BLaER1 (cell line): ENCODE measurements around the gene BCL11B.

Source experiments
- H3K27ac ChIP-seq: shearing (Covaris generic); formaldehyde crosslinking; 2 replicates; pipeline ENCODE4 v1.8.1; 2022
- H3K27me3 ChIP-seq: shearing (Covaris generic); formaldehyde crosslinking; 2 replicates; pipeline ENCODE4 v1.8.1; 2022
- H3K36me3 ChIP-seq: shearing (Covaris generic); formaldehyde crosslinking; 2 replicates; pipeline ENCODE4 v1.8.1; 2022
- H3K4me1 ChIP-seq: shearing (Covaris generic); formaldehyde crosslinking; 2 replicates; pipeline ENCODE4 v1.8.1; 2022
- H3K4me2 ChIP-seq: shearing (Covaris generic); formaldehyde crosslinking; 2 replicates; pipeline ENCODE4 v1.8.1; 2022
- H3K4me3 ChIP-seq: shearing (Covaris generic); formaldehyde crosslinking; 2 replicates; pipeline ENCODE4 v1.8.1; 2022
- H3K9ac ChIP-seq: shearing (Covaris generic); formaldehyde crosslinking; 2 replicates; pipeline ENCODE4 v1.8.1; 2022
- H3K9me3 ChIP-seq: shearing (Covaris generic); formaldehyde crosslinking; 2 replicates; pipeline ENCODE4 v1.8.1; 2022
- H4K20me1 ChIP-seq: shearing (Covaris generic); formaldehyde crosslinking; 2 replicates; pipeline ENCODE4 v1.8.1; 2022
- Cebpa-rat ChIP-seq: shearing (Covaris generic); IDR thresholded peaks from 2 replicates; pipeline ENCODE4 v1.8.1; 2022

BCL11B gene

GRCh38 chr14:99158150-99158549 is 113.8 kb downstream of the BCL11B start:
- no peak for TF ChIP-seq Cebpa-rat
- Histone ChIP-seq H3K9ac (no peak overlapping the region), H3K36me3 (no peaks in the 10 kb centered on the region), H4K20me1 (no peaks in the 10 kb centered on the region), H3K4me3 (no peak overlapping the region), H3K4me1 (no peaks in the 10 kb centered on the region), H3K27me3 (no peaks in the 10 kb centered on the region), H3K27ac (no peak overlapping the region), H3K4me2 (no peak overlapping the region), H3K9me3 (no peaks in the 10 kb centered on the region; the same call in 1 of the 2 replicates)

GRCh38 chr14:99157676-99158075 is 114.3 kb downstream of the BCL11B start:
- Histone ChIP-seq H3K9ac (no peak overlapping the region), H3K4me2 (no peak overlapping the region), H3K9me3 (no peaks in the 10 kb centered on the region; the same call in 1 of the 2 replicates), H3K27me3 (no peaks in the 10 kb centered on the region), H3K4me1 (no peaks in the 10 kb centered on the region), H4K20me1 (no peaks in the 10 kb centered on the region), H3K27ac (no peak overlapping the region), H3K4me3 (no peak overlapping the region), H3K36me3 (no peaks in the 10 kb centered on the region)
- TF ChIP-seq Cebpa-rat: no peak

DNA sequence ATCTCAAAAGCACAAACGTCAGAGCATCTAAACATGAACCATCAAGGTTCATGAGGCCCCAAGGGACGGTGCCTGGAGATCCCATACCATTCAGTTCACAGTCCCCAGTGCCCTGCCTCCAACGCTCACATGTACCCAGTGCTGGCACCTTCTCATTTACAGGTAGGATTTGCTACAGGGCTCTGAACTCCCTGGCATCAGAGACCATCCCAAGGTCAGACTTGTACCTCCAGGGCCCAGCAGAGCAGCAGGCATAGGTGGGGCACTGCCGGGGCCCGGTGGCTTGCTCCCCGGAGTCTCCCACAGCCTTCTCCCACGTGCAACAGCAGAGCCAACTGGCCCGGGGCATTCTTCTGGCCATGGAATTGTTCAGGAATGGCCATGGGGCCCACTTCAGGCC is 114.8 kb downstream of the BCL11B start:
- no peak for TF ChIP-seq Cebpa-rat
- no peaks in the 10 kb centered on the region; the same call in 1 of the 2 replicates for H3K9me3 ChIP-seq
- H3K4me3 ChIP-seq: no peak overlapping the region
- H3K27ac ChIP-seq: no peak overlapping the region
- no peaks in the 10 kb centered on the region for H4K20me1 ChIP-seq
- no peaks in the 10 kb centered on the region for H3K36me3 ChIP-seq
- no peak overlapping the region for H3K4me2 ChIP-seq
- H3K27me3 ChIP-seq: no peaks in the 10 kb centered on the region
- H3K9ac ChIP-seq: no peak overlapping the region
- H3K4me1 ChIP-seq: no peaks in the 10 kb centered on the region

DNA sequence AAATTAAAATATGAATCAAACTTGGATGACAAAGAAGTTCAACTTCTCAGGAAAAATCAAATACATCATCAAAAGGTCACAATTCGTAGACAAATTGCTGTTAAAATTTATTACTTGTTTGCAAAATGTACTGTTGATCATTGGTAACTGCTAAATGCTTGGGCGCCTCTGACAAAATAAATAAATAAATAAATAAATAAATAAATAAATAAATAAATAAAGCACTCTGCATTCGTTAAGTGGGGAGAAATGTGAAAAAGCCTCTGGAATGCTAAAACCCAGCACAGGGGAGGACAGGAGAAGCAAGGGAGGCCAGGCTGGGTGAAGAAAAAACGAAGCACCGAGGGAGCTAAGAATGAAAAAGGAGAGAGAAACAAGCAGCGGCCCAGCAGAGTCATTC is 115.2 kb downstream of the BCL11B start:
- H3K27me3 ChIP-seq: no peaks in the 10 kb centered on the region
- no peak for TF ChIP-seq Cebpa-rat
- H3K9ac ChIP-seq: no peak overlapping the region

DNA sequence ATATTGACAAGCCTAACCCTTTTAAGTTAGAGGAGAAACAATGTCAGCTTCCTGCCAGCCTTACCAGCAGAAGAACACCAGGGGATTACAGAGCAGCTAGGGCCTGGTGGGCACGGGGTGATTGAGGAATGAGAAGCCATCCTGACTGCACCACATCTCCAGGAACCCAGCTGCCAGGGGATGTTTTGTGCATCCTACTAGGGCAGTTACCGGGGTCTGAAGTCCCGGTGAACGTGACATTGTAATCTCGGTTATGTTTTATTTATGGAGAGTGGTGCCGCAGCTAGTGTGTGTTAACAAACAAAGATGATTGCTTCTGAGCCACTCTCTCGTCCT is 115.9 kb downstream of the BCL11B start:
- Histone ChIP-seq H3K4me1 (no peaks in the 10 kb centered on the region), H3K36me3 (no peaks in the 10 kb centered on the region), H3K4me3 (no peak overlapping the region), H3K9me3 (no peaks in the 10 kb centered on the region), H3K4me2 (no peak overlapping the region), H3K27ac (no peak overlapping the region), H4K20me1 (no peaks in the 10 kb centered on the region), H3K27me3 (no peaks in the 10 kb centered on the region), H3K9ac (no peak overlapping the region)
- no peak for TF ChIP-seq Cebpa-rat

More for the DNA sequence above, 115.2 kb downstream of the BCL11B start:
- H3K4me3 ChIP-seq: no peak overlapping the region
- H3K27ac ChIP-seq: no peak overlapping the region
- no peaks in the 10 kb centered on the region for H3K36me3 ChIP-seq
- no peaks in the 10 kb centered on the region for H4K20me1 ChIP-seq
- no peaks in the 10 kb centered on the region; the same call in 1 of the 2 replicates for H3K9me3 ChIP-seq
- no peak overlapping the region for H3K4me2 ChIP-seq
- H3K4me1 ChIP-seq: no peaks in the 10 kb centered on the region

DNA sequence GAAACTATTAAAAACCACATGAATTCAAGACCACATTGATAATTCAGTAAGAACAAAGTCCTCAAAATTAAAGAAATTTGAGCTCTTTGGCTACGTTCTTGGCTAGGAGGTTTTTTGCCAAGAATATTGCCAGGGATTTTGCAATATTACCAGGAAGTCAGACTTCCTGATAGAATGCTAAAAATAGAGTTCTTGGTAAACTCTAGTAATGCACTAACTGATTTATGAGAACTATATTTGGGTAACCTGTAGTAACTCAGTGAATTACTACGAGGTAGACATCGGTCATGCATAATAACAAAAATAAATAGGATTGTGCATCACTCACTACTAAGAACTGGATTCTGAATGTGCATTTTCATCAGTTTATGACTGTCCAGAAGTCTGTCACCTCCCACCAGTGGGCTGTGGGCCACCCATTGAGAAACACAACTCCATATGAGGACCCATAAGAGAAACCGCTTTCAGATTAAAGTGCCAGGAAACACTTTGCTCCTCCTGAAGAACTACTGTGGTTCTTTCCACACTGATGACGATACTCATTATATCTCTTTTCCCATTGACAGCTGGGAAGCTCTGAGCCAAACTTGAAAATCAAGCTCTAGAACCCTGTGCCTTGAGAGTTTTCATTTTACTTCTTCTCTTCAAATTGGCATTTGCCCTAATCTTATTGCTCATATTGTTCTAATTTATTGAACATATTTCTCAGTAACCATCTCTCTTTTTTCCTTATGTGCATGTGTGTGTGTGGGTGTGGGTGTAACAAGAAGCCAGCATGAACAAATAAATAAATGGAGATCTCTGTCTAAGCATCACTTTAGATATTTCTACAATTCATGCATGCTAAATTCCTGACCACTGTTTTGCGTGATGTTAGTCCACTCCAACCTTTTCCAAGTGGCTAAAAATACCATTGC is 116.6 kb downstream of the BCL11B start:
- H3K4me3 ChIP-seq: no peak overlapping the region
- H3K4me1 ChIP-seq: no peaks in the 10 kb centered on the region
- no peak overlapping the region for H3K9ac ChIP-seq
- H3K27me3 ChIP-seq: no peaks in the 10 kb centered on the region
- no peak overlapping the region for H3K27ac ChIP-seq
- no peaks in the 10 kb centered on the region for H4K20me1 ChIP-seq
- TF ChIP-seq Cebpa-rat: no peak
- no peak overlapping the region for H3K4me2 ChIP-seq
- H3K9me3 ChIP-seq: no peaks in the 10 kb centered on the region
- H3K36me3 ChIP-seq: no peaks in the 10 kb centered on the region

GRCh38 chr14:99150236-99150635 is 121.8 kb downstream of the BCL11B start:
- Histone ChIP-seq H3K27me3 (no peaks in the 10 kb centered on the region), H3K36me3 (no peaks in the 10 kb centered on the region), H3K9me3 (0 out of 2 replicates have a peak, but pooled peaks cover 6% of the 10 kb centered on the region), H4K20me1 (no peaks in the 10 kb centered on the region), H3K4me1 (no peaks in the 10 kb centered on the region), H3K4me3 (no peak overlapping the region), H3K9ac (no peak overlapping the region), H3K27ac (no peak overlapping the region), H3K4me2 (no peak overlapping the region)
- TF ChIP-seq Cebpa-rat: no peak

DNA sequence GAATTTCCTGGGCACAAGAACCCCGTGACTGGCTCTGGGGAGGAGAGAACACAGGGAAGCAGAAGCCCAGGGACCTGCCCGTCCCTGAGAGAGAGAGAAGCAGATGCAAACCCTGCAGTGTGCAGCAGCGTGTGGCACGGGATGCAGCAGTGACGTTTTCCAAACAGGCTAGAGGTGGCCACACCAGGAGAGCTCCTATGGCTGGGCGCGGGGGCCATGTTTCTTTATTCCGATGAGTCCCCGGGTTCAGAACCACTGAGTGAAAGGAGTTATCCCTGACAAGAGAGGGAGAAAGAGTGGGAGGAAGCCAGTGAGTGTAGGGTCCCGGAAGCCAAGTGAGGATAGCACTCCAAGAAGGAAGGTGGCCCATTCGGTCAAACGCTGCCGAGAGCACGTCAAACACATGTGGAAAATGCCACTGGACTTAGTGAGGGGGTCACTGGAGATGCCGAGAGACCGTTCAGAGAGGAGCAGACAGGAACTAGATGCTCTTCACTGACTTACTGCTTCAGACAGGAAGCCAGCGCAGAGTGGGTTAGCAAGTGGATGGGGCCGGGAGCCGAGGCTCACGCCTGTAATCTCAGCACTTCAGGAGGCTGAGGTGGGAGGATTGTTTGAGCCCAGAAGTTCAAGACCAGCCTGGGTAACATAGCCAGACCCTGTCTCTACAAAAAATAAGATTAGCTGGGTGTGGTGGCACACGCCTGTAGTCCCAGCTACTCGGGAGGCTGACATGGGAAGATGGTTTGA is 123.0 kb downstream of the BCL11B start:
- Histone ChIP-seq H3K27ac (no peak overlapping the region), H3K36me3 (no peaks in the 10 kb centered on the region), H3K9ac (no peak overlapping the region), H3K4me3 (no peak overlapping the region), H3K27me3 (no peaks in the 10 kb centered on the region), H3K9me3 (peaks cover 13% of the 10 kb centered on the region; the same call in 1 of the 2 replicates), H3K4me1 (peaks cover 10% of the 10 kb centered on the region), H4K20me1 (no peaks in the 10 kb centered on the region), H3K4me2 (no peak overlapping the region)
- TF ChIP-seq Cebpa-rat: no peak

- H3K4me3 ChIP-seq: no peak overlapping the region
- no peak overlapping the region for H3K9ac ChIP-seq
- H4K20me1 ChIP-seq: no peaks in the 10 kb centered on the region
- no peak overlapping the region for H3K4me2 ChIP-seq
- peaks cover 13% of the 10 kb centered on the region; the same call in 1 of the 2 replicates for H3K9me3 ChIP-seq
- peaks cover 19% of the 10 kb centered on the region for H3K4me1 ChIP-seq
- TF ChIP-seq Cebpa-rat: no peak
- H3K36me3 ChIP-seq: no peaks in the 10 kb centered on the region
- no peak overlapping the region for H3K27ac ChIP-seq
- H3K27me3 ChIP-seq: no peaks in the 10 kb centered on the region
Measured at GRCh38 chr14:99148131-99148530, 123.9 kb downstream of the BCL11B start.

DNA sequence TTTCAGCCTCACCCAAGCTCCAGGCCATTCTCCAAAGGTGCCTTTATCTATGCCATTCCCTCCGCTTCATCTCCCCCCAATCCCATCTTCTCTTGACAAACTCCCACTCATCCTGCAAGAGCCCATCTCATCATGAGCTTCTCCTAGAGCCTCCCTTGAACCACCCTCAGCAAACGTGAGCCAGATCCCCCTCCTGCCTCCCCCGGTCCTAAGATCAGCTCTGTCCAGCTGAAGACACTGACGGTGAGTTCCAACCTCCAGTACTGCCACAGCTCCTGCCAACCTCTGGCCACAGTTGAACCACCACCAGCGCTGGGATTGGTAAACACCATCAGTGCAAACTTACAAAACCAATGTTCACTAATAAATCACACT is 124.6 kb downstream of the BCL11B start:
- Histone ChIP-seq H3K27me3 (no peaks in the 10 kb centered on the region), H3K27ac (no peak overlapping the region)

More for the DNA sequence above, 124.6 kb downstream of the BCL11B start:
- H3K9me3 ChIP-seq: peaks cover 13% of the 10 kb centered on the region; the same call in 1 of the 2 replicates
- no peak overlapping the region for H3K4me3 ChIP-seq
- no peaks in the 10 kb centered on the region for H4K20me1 ChIP-seq
- no peak for TF ChIP-seq Cebpa-rat
- no peak overlapping the region for H3K9ac ChIP-seq
- peaks cover 22% of the 10 kb centered on the region for H3K4me1 ChIP-seq
- no peak overlapping the region for H3K4me2 ChIP-seq
- H3K36me3 ChIP-seq: no peaks in the 10 kb centered on the region
